Keratinocyte (primary cell): ENCODE results near the gene MMS19. TPM values are rescaled to one million over a fixed set of nuclear protein-coding genes. Genes with fewer than 3 reads are reported as not detected.
A peak's percentile ranks its signal among the peaks of the same experiment; 100 is the strongest.

Experiments
- DNase-seq: peaks from one replicate; pipeline ENCODE4 v3.0.0-alpha.2; 2011; ENCODE audit warnings: low read depth, missing footprints, low spot score
- FAIRE-seq: peaks from 2 replicates; lab custom pipeline; 2011; peaks lifted over from hg19 to GRCh38; lab: Jason Lieb, UNC
- H2AFZ ChIP-seq: 2 replicates; pipeline ENCODE4 v1.6.0; 2012; ENCODE audit warnings: low read length, control low read depth, inconsistent platforms; ENCODE audit not compliant: control insufficient read depth
- H3K27ac ChIP-seq: 2 replicates; pipeline ENCODE4 v1.5.1; 2011; ENCODE audit warnings: low read length; ENCODE audit not compliant: control insufficient read depth, insufficient read depth
- H3K27me3 ChIP-seq: 3 replicates; pipeline ENCODE4 v1.6.0; 2011; ENCODE audit warnings: low read length; ENCODE audit not compliant: control insufficient read depth, insufficient read depth; ENCODE audit errors: extremely low read depth
- H3K36me3 ChIP-seq, 2 experiments: 2 replicates in 1 of 2; 3 replicates in 1 of 2; pipeline ENCODE4 v1.5.1; 2011; ENCODE audit warnings: low read length in 2 of 2, mild to moderate bottlenecking in 1 of 2; ENCODE audit not compliant: control insufficient read depth in 2 of 2, insufficient read depth in 2 of 2; ENCODE audit errors: extremely low read depth in 1 of 2
- H3K4me1 ChIP-seq: 3 replicates; pipeline ENCODE4 v1.5.1; 2011; ENCODE audit warnings: low read length; ENCODE audit not compliant: control insufficient read depth, insufficient read depth; ENCODE audit errors: extremely low read depth
- H3K4me2 ChIP-seq: 3 replicates; pipeline ENCODE4 v1.6.0; 2011; ENCODE audit warnings: low read depth, low read length; ENCODE audit not compliant: control insufficient read depth, insufficient read depth; ENCODE audit errors: extremely low read depth
- H3K4me3 ChIP-seq, 3 experiments: fragments of 200-600 bp in 1 of 3; sonication (generic) in 1 of 3; 2 replicates in 2 of 3; 3 replicates in 1 of 3; pipeline ENCODE4 v1.5.1; 2011 to 2016; ENCODE audit warnings: low read length in 3 of 3, mild to moderate bottlenecking in 3 of 3, control low read depth in 2 of 3, inconsistent platforms in 1 of 3, low read depth in 1 of 3, mixed read lengths in 1 of 3, mixed run types in 1 of 3, moderate library complexity in 1 of 3; ENCODE audit not compliant: control insufficient read depth in 2 of 3, insufficient read depth in 2 of 3; ENCODE audit errors: extremely low read depth in 1 of 3
- H3K79me2 ChIP-seq: 2 replicates; pipeline ENCODE4 v1.6.0; 2012; ENCODE audit warnings: low read length; ENCODE audit not compliant: control insufficient read depth, insufficient read depth
- H3K9ac ChIP-seq: 3 replicates; pipeline ENCODE4 v1.6.0; 2011; ENCODE audit warnings: low read length; ENCODE audit not compliant: control insufficient read depth, insufficient read depth; ENCODE audit errors: extremely low read depth
- H3K9me1 ChIP-seq: 3 replicates; pipeline ENCODE4 v1.6.0; 2011; ENCODE audit warnings: low read length; ENCODE audit not compliant: control insufficient read depth, insufficient read depth; ENCODE audit errors: extremely low read depth
- H3K9me3 ChIP-seq: 2 replicates; pipeline ENCODE4 v1.5.1; 2012; ENCODE audit warnings: low read depth, low read length; ENCODE audit not compliant: control insufficient read depth
- H4K20me1 ChIP-seq: 3 replicates; pipeline ENCODE4 v1.6.0; 2011; ENCODE audit warnings: low read length; ENCODE audit not compliant: control insufficient read depth, insufficient read depth; ENCODE audit errors: extremely low read depth
- EZH2 ChIP-seq: IDR thresholded peaks from one replicate; pipeline ENCODE4 v1.6.1; 2012; ENCODE audit warnings: inconsistent platforms, mild to moderate bottlenecking, low read length, moderate library complexity
- dilution Hi-C: fragments of 300-500 bp; cut with MboI; formaldehyde crosslinking; loops from one replicate; pipeline ENCODE4 v1.7.0; 2020; ENCODE audit warnings: low sequenced_read_pairs; ENCODE audit not compliant: extremely low pct_ligation_motif_present
- polyA plus RNA-seq, 5 experiments: library from polyadenylated mRNA; depleted of rRNA in 3 of 5; stranded (reverse) in 3 of 5; stranded (forward) in 1 of 5; unstranded in 1 of 5; fragments of >200 nt; gene quantifications; 1 replicate in 1 of 5; 2 replicates in 3 of 5; 3 replicates in 1 of 5; pipeline versions ENCODE4 v1.2.1 to v1.2.3, GENCODE V29; 2011 to 2012; ENCODE audit warnings: missing spikeins in 2 of 5, low read depth in 1 of 5, low replicate concordance in 1 of 5
- TF ChIP-seq, protein P1 (sequence below), 3 experiments: IDR thresholded peaks in 1 of 3; conservative IDR thresholded peaks in 1 of 3; optimal IDR thresholded peaks in 1 of 3; 2 replicates in 2 of 3; 3 replicates in 1 of 3; pipeline versions ENCODE3 to v1.5.1; 2011; ENCODE audit warnings: low read length in 3 of 3, mild to moderate bottlenecking in 3 of 3, moderate library complexity in 2 of 3, control low read depth in 1 of 3, inconsistent platforms in 1 of 3; ENCODE audit not compliant: insufficient read depth in 2 of 3; ENCODE audit errors: extremely low read depth in 1 of 3

Gene MMS19
- polyA plus RNA-seq, 1 donor (not counting 4 experiments of a cell fraction or from before 2014, with no cell fraction given): 72.5 TPM

DNA sequence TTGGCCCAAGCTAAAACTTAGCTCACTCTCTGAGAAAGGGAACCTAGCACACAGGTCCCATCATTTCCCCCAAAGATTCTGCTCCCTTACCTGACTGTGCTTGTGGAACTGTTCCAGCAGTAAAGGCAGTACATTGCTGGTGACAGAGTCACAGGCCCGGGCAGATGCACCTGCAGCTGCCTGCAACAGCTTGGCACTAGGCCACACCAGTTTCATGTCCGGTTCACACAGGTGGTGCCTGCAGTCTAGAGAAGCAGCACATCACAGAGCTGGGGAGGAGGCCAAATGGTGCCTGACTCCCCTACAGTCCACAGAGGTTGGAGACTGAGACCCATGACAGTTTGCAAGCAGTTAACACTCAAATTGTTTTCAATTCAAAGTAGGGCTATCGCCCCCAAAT, 30.1 kb downstream of the MMS19 start:
- dilution Hi-C loops: no loop called here
- FAIRE-seq: peak; percentile 91
- Histone ChIP-seq H3K9me1 (no peaks in the 10 kb centered on the region), H3K4me2 (no peak overlapping the region), H3K27ac (no peak overlapping the region), H3K36me3 (peaks cover 32 to 55% of the 10 kb centered on the region in 2 experiments), H2AFZ (no peak overlapping the region), H3K27me3 (no peaks in the 10 kb centered on the region), H3K9me3 (no peaks in the 10 kb centered on the region), H3K4me1 (peaks cover 33% of the 10 kb centered on the region), H3K9ac (no peak overlapping the region), H3K79me2 (no peaks in the 10 kb centered on the region), H3K4me3 (no peak overlapping the region), H4K20me1 (no peaks in the 10 kb centered on the region)
- TF ChIP-seq, protein P1, sequence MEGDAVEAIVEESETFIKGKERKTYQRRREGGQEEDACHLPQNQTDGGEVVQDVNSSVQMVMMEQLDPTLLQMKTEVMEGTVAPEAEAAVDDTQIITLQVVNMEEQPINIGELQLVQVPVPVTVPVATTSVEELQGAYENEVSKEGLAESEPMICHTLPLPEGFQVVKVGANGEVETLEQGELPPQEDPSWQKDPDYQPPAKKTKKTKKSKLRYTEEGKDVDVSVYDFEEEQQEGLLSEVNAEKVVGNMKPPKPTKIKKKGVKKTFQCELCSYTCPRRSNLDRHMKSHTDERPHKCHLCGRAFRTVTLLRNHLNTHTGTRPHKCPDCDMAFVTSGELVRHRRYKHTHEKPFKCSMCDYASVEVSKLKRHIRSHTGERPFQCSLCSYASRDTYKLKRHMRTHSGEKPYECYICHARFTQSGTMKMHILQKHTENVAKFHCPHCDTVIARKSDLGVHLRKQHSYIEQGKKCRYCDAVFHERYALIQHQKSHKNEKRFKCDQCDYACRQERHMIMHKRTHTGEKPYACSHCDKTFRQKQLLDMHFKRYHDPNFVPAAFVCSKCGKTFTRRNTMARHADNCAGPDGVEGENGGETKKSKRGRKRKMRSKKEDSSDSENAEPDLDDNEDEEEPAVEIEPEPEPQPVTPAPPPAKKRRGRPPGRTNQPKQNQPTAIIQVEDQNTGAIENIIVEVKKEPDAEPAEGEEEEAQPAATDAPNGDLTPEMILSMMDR (optimal IDR thresholded peaks at IDR 0.05 in 1 of 3, IDR thresholded peaks at IDR 0.05 in 1 of 3, conservative IDR thresholded peaks at IDR 0.05 in 1 of 3; ENCODE audit: extremely low read depth in 1 of 3, insufficient read depth in 2 of 3, low read length in 3 of 3): no peak
- TF ChIP-seq EZH2: no peak
- DNase-seq: no peak

DNA sequence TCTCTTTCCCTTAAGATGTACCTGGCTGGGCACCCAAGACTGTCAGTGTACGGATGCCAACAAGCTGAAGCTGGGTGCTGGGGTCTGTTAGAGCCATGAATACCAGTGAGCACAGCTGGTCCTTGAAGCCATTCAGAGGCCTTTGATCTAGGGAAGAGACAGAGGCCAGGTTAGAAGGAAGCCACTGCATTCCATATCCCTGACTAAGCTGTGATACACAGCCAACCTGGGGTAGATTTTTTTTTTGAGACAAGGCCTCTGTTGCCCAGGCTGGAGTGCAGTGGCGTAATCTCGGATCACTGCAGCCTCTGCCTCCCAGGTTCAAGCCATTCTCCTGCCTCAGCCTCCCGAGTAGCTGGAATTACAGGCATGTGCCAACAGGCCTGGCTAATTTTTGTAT, 31.5 kb downstream of the MMS19 start:
- dilution Hi-C loops: no loop called here
- DNase-seq: no peak
- H4K20me1 ChIP-seq: no peaks in the 10 kb centered on the region
- H3K79me2 ChIP-seq: no peaks in the 10 kb centered on the region
- peaks cover 33% of the 10 kb centered on the region for H3K4me1 ChIP-seq
- TF ChIP-seq EZH2: no peak
- TF ChIP-seq, protein P1 (optimal IDR thresholded peaks at IDR 0.05 in 1 of 3, IDR thresholded peaks at IDR 0.05 in 1 of 3, conservative IDR thresholded peaks at IDR 0.05 in 1 of 3; ENCODE audit: extremely low read depth in 1 of 3, insufficient read depth in 2 of 3, low read length in 3 of 3): no peak
- no peak overlapping the region for H2AFZ ChIP-seq
- H3K9me3 ChIP-seq: no peaks in the 10 kb centered on the region
- H3K27ac ChIP-seq: peak overlapping the region; percentile 4
- no peak overlapping the region for H3K4me2 ChIP-seq
- no peak overlapping the region for H3K4me3 ChIP-seq
- no peaks in the 10 kb centered on the region for H3K27me3 ChIP-seq
- FAIRE-seq: peak; percentile 90
- peaks cover 39 to 57% of the 10 kb centered on the region in 2 experiments for H3K36me3 ChIP-seq
- H3K9ac ChIP-seq: no peak overlapping the region
- H3K9me1 ChIP-seq: no peaks in the 10 kb centered on the region
